Endothelial cell of umbilical vein (primary cell): Measurements from ENCODE around the gene GLP2R.

Experiments
- CTCF ChIP-seq, 2 donors: IDR thresholded peaks; 1 replicate in 1 of 2; 2 replicates in 1 of 2; pipeline ENCODE4 v1.5.1; 2011; ENCODE audit warnings: low read length in 2 of 2, mild to moderate bottlenecking in 2 of 2, moderate library complexity in 2 of 2, control low read depth in 1 of 2, inconsistent platforms in 1 of 2, low read depth in 1 of 2; ENCODE audit not compliant: insufficient read depth in 1 of 2; ENCODE audit errors: extremely low read depth in 1 of 2
- EZH2 ChIP-seq: IDR thresholded peaks from 2 replicates; pipeline ENCODE4 v1.6.1; 2012; ENCODE audit warnings: borderline replicate concordance, low read depth, mild to moderate bottlenecking, moderate library complexity, low read length, inconsistent platforms; ENCODE audit not compliant: severe bottlenecking
- MAX ChIP-seq: IDR thresholded peaks from 2 replicates; pipeline ENCODE4 v1.6.1; 2011; ENCODE audit not compliant: insufficient read depth, insufficient read length
- POLR2A ChIP-seq: IDR thresholded peaks from 2 replicates; pipeline ENCODE4 v1.6.1; 2012; ENCODE audit warnings: low read depth, mild to moderate bottlenecking, control low read depth, low read length
- POLR2AphosphoS5 ChIP-seq: IDR thresholded peaks from 2 replicates; pipeline ENCODE4 v1.6.1; 2012; ENCODE audit warnings: low read depth, mild to moderate bottlenecking, control low read depth, low read length, moderate library complexity; ENCODE audit not compliant: insufficient read depth

DNA sequence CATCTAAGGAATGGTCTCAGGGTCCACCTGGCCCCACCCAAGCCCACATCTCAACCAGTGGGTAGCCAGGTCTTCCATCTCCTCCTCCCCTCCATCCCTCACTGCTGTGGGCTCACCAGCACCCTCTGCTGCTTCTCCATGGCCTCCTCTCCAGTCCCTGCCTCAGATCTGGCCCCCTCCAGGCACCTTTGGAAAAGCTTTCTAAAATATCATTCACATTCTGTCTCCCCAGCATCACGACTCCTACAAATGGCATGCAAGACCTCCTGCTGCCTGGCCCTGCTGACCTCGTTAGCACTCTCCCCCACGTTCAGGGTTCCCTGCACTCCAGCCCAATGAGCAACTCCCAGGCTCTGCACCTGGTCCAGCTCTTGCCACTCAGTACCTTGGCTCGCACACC is 13.7 kb downstream of the GLP2R start:
- TF ChIP-seq POLR2AphosphoS5 = no peak
- TF ChIP-seq CTCF (IDR thresholded peaks at IDR 0.05; ENCODE audit: extremely low read depth in 1 of 2, insufficient read depth in 1 of 2, low read depth in 1 of 2, low read length in 2 of 2) = no peak
- no peak for TF ChIP-seq EZH2
- no peak for TF ChIP-seq POLR2A
- no peak for TF ChIP-seq MAX
